Right atrium auricular region (tissue), 2 donors: ENCODE results near the gene RBBP6. TPM values are rescaled to one million over a fixed set of nuclear protein-coding genes. Genes with fewer than 3 reads are reported as not detected.
A peak's percentile ranks its signal among the peaks of the same experiment; 100 is the strongest.

ENCODE experiments used
- DNase-seq: peaks from one replicate; pipeline ENCODE4 v3.0.0-alpha.2; 2019; ENCODE audit warnings: low spot score
- H3K27ac ChIP-seq, 2 donors: fragments of 200-600 bp; sonication (generic); 1 replicate in 1 of 2; 2 replicates in 1 of 2; pipeline ENCODE4 v1.5.1; 2016 to 2019
- H3K27me3 ChIP-seq, 2 donors: fragments of 200-600 bp; sonication (generic); one replicate each; pipeline versions ENCODE4 v1.5.1 to v1.6.0; 2017 to 2019
- H3K36me3 ChIP-seq: fragments of 200-600 bp; sonication (generic); one replicate; pipeline ENCODE4 v1.5.1; 2016
- H3K4me1 ChIP-seq, 2 donors: fragments of 200-600 bp; sonication (generic); one replicate each; pipeline versions ENCODE4 v1.5.1 to v1.6.0; 2017 to 2019
- H3K4me3 ChIP-seq, 2 donors: fragments of 200-600 bp; sonication (generic); 1 replicate in 1 of 2; 2 replicates in 1 of 2; pipeline ENCODE4 v1.5.1; 2017 to 2019; ENCODE audit warnings: mild to moderate bottlenecking in 1 of 2, moderate library complexity in 1 of 2
- H3K9me3 ChIP-seq, 2 donors: fragments of 200-600 bp; sonication (generic); one replicate each; pipeline ENCODE4 v1.5.1; 2019
- CTCF ChIP-seq, 2 donors: fragments of 200-600 bp; sonication (generic); IDR thresholded peaks; one replicate each; pipeline ENCODE4 v1.5.1; 2019; ENCODE audit warnings: antibody characterized with exemption in 2 of 2
- total RNA-seq, 2 donors: library from RNA; depleted of rRNA; stranded (reverse); fragments of >200 nt; gene quantifications; one replicate each; pipeline ENCODE4 v1.1.0, GENCODE V29; 2016

RBBP6 gene
- total RNA-seq, 2 donors from 2014 or later, result 18.7 to 25.8 TPM

- peak overlapping the region; percentile 100 for H3K27ac ChIP-seq
- no peaks in the 10 kb centered on the region for H3K27me3 ChIP-seq
- H3K36me3 ChIP-seq, result peaks cover 3% of the 10 kb centered on the region
- H3K4me1 ChIP-seq, result peaks cover 0 to 46% of the 10 kb centered on the region in 2 donors
- no peak for TF ChIP-seq CTCF (IDR thresholded peaks at IDR 0.05)
- H3K9me3 ChIP-seq, result no peaks in the 10 kb centered on the region
- peak overlapping the region; percentile 92 to 98 for H3K4me3 ChIP-seq
- DNase-seq, result no peak
Observed at GRCh38 chr16:24541233-24541933, 2.0 kb downstream of the RBBP6 start.

- H3K36me3 ChIP-seq, result peaks cover 17% of the 10 kb centered on the region
- H3K4me3 ChIP-seq, result no peak overlapping the region
- TF ChIP-seq CTCF (IDR thresholded peaks at IDR 0.05), result no peak
- peaks cover 0 to 40% of the 10 kb centered on the region in 2 donors for H3K4me1 ChIP-seq
- DNase-seq, result no peak
- no peaks in the 10 kb centered on the region for H3K27me3 ChIP-seq
- H3K9me3 ChIP-seq, result no peaks in the 10 kb centered on the region
- H3K27ac ChIP-seq, result peak overlapping the region; percentile 27 to 46
Observed at GRCh38 chr16:24543949-24544348, 4.6 kb downstream of the RBBP6 start.

GRCh38 chr16:24544640-24545039, 5.3 kb downstream of the RBBP6 start:
- Histone ChIP-seq H3K27me3 (no peaks in the 10 kb centered on the region), H3K27ac (peak overlapping the region; percentile 27 to 46), H3K4me3 (no peak overlapping the region), H3K9me3 (no peaks in the 10 kb centered on the region), H3K36me3 (peaks cover 17% of the 10 kb centered on the region), H3K4me1 (peaks cover 0 to 40% of the 10 kb centered on the region in 2 donors)
- no peak for TF ChIP-seq CTCF (IDR thresholded peaks at IDR 0.05)
- DNase-seq, result no peak

- H3K9me3 ChIP-seq, result no peaks in the 10 kb centered on the region
- H3K4me3 ChIP-seq, result no peak overlapping the region
- no peak for DNase-seq
- peaks cover 17% of the 10 kb centered on the region for H3K36me3 ChIP-seq
- H3K27me3 ChIP-seq, result no peaks in the 10 kb centered on the region
- no peak for TF ChIP-seq CTCF (IDR thresholded peaks at IDR 0.05)
- no peak overlapping the region for H3K27ac ChIP-seq
- peaks cover 0 to 7% of the 10 kb centered on the region in 2 donors for H3K4me1 ChIP-seq
Observed at GRCh38 chr16:24550295-24550694, 10.9 kb downstream of the RBBP6 start.

GRCh38 chr16:24552705-24553246, 13.4 kb downstream of the RBBP6 start:
- no peak for TF ChIP-seq CTCF (IDR thresholded peaks at IDR 0.05)
- DNase-seq, result no peak
- Histone ChIP-seq H3K27me3 (no peaks in the 10 kb centered on the region), H3K9me3 (no peaks in the 10 kb centered on the region), H3K27ac (no peak overlapping the region), H3K4me3 (no peak overlapping the region), H3K4me1 (no peaks in the 10 kb centered on the region), H3K36me3 (peaks cover 15% of the 10 kb centered on the region)
